GM23338 (cell line): Measurements from ENCODE around the gene MEGF11. TPM values are rescaled to one million over a fixed set of nuclear protein-coding genes. Genes with fewer than 3 reads are reported as not detected.

ENCODE experiments used
- ATAC-seq: fragments of 200-7000 bp; cut with Tn5 transposase; 3 replicates; pipeline ENCODE4 v1.9.1; 2020
- DNase-seq: peaks from one replicate; pipeline ENCODE4 v3.0.0-alpha.2; 2015; ENCODE audit warnings: low spot score
- H2AFZ ChIP-seq: fragments of 200-600 bp; sonication (generic); 2 replicates; pipeline ENCODE4 v1.8.0; 2016; ENCODE audit warnings: antibody characterized with exemption, mild to moderate bottlenecking, moderate library complexity
- H3F3A ChIP-seq: fragments of 200-600 bp; sonication (generic); replicated peaks from 2 replicates; pipeline ENCODE4 v1.8.0; 2017; ENCODE audit warnings: antibody characterized with exemption, mixed run types, low read depth
- H3K27ac ChIP-seq: fragments of 200-600 bp; sonication (generic); 2 replicates; pipeline ENCODE4 v1.6.1; 2016; ENCODE audit warnings: low read depth
- H3K27me3 ChIP-seq: fragments of 200-600 bp; sonication (generic); 2 replicates; pipeline ENCODE4 v1.8.0; 2016; ENCODE audit warnings: mild to moderate bottlenecking, mixed run types, moderate library complexity; ENCODE audit not compliant: insufficient read depth
- H3K36me3 ChIP-seq: fragments of 200-600 bp; sonication (generic); 2 replicates; pipeline ENCODE4 v1.8.0; 2016; ENCODE audit warnings: mild to moderate bottlenecking; ENCODE audit not compliant: insufficient read depth
- H3K4me1 ChIP-seq: fragments of 200-600 bp; sonication (generic); 2 replicates; pipeline ENCODE4 v1.8.0; 2016; ENCODE audit warnings: mild to moderate bottlenecking, moderate library complexity; ENCODE audit not compliant: insufficient read depth
- H3K4me2 ChIP-seq: fragments of 200-600 bp; sonication (generic); 2 replicates; pipeline ENCODE4 v1.7.1; 2017; ENCODE audit warnings: mixed run types
- H3K4me3 ChIP-seq: fragments of 200-600 bp; sonication (generic); 2 replicates; pipeline ENCODE4 v1.6.1; 2016; ENCODE audit warnings: mixed run types
- H3K79me2 ChIP-seq: fragments of 200-600 bp; sonication (generic); replicated peaks from 2 replicates; pipeline ENCODE4 v1.8.0; 2017; ENCODE audit warnings: mild to moderate bottlenecking; ENCODE audit not compliant: insufficient read depth
- H3K9me2 ChIP-seq: fragments of 200-600 bp; sonication (generic); 2 replicates; pipeline ENCODE4 v1.8.0; 2017; ENCODE audit not compliant: insufficient read depth
- H4K20me1 ChIP-seq: fragments of 200-600 bp; sonication (generic); replicated peaks from 2 replicates; pipeline ENCODE4 v1.8.0; 2017; ENCODE audit warnings: mild to moderate bottlenecking; ENCODE audit not compliant: insufficient read depth
- H3K27ac Mint-ChIP-seq: 2 replicates; pipeline ENCODE4 v1.8.0; 2020; ENCODE audit warnings: inconsistent platforms, mild to moderate bottlenecking, moderate library complexity, mixed read lengths
- H3K27me3 Mint-ChIP-seq: 3 replicates; pipeline ENCODE4 v1.8.0; 2022; ENCODE audit warnings: low read depth, mild to moderate bottlenecking, moderate library complexity, mixed read lengths, inconsistent platforms; ENCODE audit not compliant: insufficient read depth, poor library complexity
- H3K36me3 Mint-ChIP-seq: 3 replicates; pipeline ENCODE4 v1.8.0; 2021; ENCODE audit warnings: low read depth, mild to moderate bottlenecking, inconsistent platforms, moderate library complexity, mixed read lengths
- H3K4me1 Mint-ChIP-seq: 3 replicates; pipeline ENCODE4 v1.8.0; 2020; ENCODE audit warnings: mild to moderate bottlenecking, inconsistent platforms, mixed read lengths
- H3K4me3 Mint-ChIP-seq: 3 replicates; pipeline ENCODE4 v1.8.0; 2021; ENCODE audit warnings: moderate library complexity, mild to moderate bottlenecking, inconsistent platforms, mixed read lengths
- H3K9me3 Mint-ChIP-seq: 3 replicates; pipeline ENCODE4 v1.8.0; 2020; ENCODE audit warnings: moderate library complexity, mild to moderate bottlenecking, inconsistent platforms, mixed read lengths
- CREB1 ChIP-seq: fragments of 250-450 bp; sonication (Bioruptor Pico); IDR thresholded peaks from 2 replicates; pipeline ENCODE4 v1.5.0; 2020; ENCODE audit warnings: low read depth, mild to moderate bottlenecking, moderate library complexity
- ETS1 ChIP-seq: IDR thresholded peaks from 2 replicates; pipeline ENCODE4 v1.6.1; 2016; ENCODE audit warnings: antibody characterized with exemption
- EZH2 ChIP-seq: fragments of 200-600 bp; sonication (generic); IDR thresholded peaks from one replicate; pipeline ENCODE4 v1.8.0; 2017; ENCODE audit warnings: antibody characterized with exemption, mild to moderate bottlenecking, low read depth; ENCODE audit not compliant: unreplicated experiment
- EZH2phosphoT487 ChIP-seq: fragments of 200-600 bp; sonication (generic); IDR thresholded peaks from one replicate; pipeline ENCODE4 v1.8.1; 2018; ENCODE audit warnings: antibody characterized with exemption; ENCODE audit not compliant: unreplicated experiment
- JUNB ChIP-seq: IDR thresholded peaks from one replicate; pipeline ENCODE4 v1.6.1; 2016; ENCODE audit warnings: antibody characterized with exemption; ENCODE audit not compliant: unreplicated experiment
- NANOG ChIP-seq: IDR thresholded peaks from 2 replicates; pipeline ENCODE4 v1.6.1; 2016; ENCODE audit warnings: antibody characterized with exemption, borderline replicate concordance
- POLR2AphosphoS5 ChIP-seq: IDR thresholded peaks from 2 replicates; pipeline ENCODE4 v1.6.1; 2016; ENCODE audit warnings: antibody characterized with exemption, low read depth
- REST ChIP-seq: IDR thresholded peaks from one replicate; pipeline ENCODE4 v1.6.1; 2018; ENCODE audit warnings: antibody characterized with exemption; ENCODE audit not compliant: unreplicated experiment
- STAT1 ChIP-seq: IDR thresholded peaks from one replicate; pipeline ENCODE4 v1.6.1; 2016; ENCODE audit warnings: antibody characterized with exemption; ENCODE audit not compliant: unreplicated experiment
- ZNF114 ChIP-seq: fragments of 250-450 bp; sonication (Bioruptor Pico); IDR thresholded peaks from 2 replicates; pipeline ENCODE4 v1.5.0; 2020; ENCODE audit warnings: mild to moderate bottlenecking, moderate library complexity
- ZNF331 ChIP-seq: fragments of 250-450 bp; sonication (Bioruptor Pico); IDR thresholded peaks from 2 replicates; pipeline ENCODE4 v1.5.0; 2020; ENCODE audit warnings: low read depth, mild to moderate bottlenecking, moderate library complexity
- ZNF462 ChIP-seq: fragments of 250-450 bp; sonication (Bioruptor Pico); IDR thresholded peaks from 2 replicates; pipeline ENCODE4 v1.5.0; 2020; ENCODE audit warnings: mild to moderate bottlenecking, moderate library complexity
- polyA plus RNA-seq: library from polyadenylated mRNA; unstranded; fragments of >200 nt; fragmentation: Nextera tagmentation; extraction: Ambion mirVana; gene quantifications from 2 replicates; pipeline ENCODE4 v1.2.1, GENCODE V29; 2016
- total RNA-seq: library from RNA; depleted of rRNA; stranded (reverse); fragments of >200 nt; shearing (Covaris generic); gene quantifications from 2 replicates; pipeline ENCODE4 v1.2.3, GENCODE V29; 2014
- TF ChIP-seq, protein P1 (sequence below), 2 experiments: fragments of 200-600 bp in 1 of 2; sonication (generic) in 1 of 2; conservative IDR thresholded peaks; 2 replicates each; pipeline versions ENCODE4 v1.5.1 to v1.6.1; 2016 to 2017; ENCODE audit warnings: antibody characterized with exemption in 2 of 2, low read depth in 2 of 2, mild to moderate bottlenecking in 2 of 2, moderate library complexity in 1 of 2

Gene MEGF11
- total and polyA plus RNA-seq, 2 experiments from 2014 or later = 1.3 to 1.9 TPM

GRCh38 chr15:66025015-66025452 is 228.5 kb downstream of the MEGF11 start:
- DNase-seq (no peak), ATAC-seq (peak; percentile 19; the same call in 2 of the 3 replicates)
- no peak overlapping the region for H3K27ac ChIP-seq
- H2AFZ ChIP-seq = peak overlapping the region; percentile 33; the same call in 1 of the 2 replicates
- Mint-ChIP-seq H3K36me3 (no peaks in the 10 kb centered on the region), H3K27me3 (no peaks in the 10 kb centered on the region), H3K4me3 (peak overlapping the region; percentile 34; the same call in 1 of the 3 replicates), H3K4me1 (peaks cover 66% of the 10 kb centered on the region), H3K27ac (peak overlapping the region; percentile 47), H3K9me3 (no peaks in the 10 kb centered on the region)
- no peaks in the 10 kb centered on the region for H3K9me2 ChIP-seq
- H3K4me3 ChIP-seq = peak overlapping the region; percentile 25; the same call in 1 of the 2 replicates
- TF ChIP-seq NANOG = no peak
- no peak for TF ChIP-seq JUNB
- TF ChIP-seq ZNF462 (CRISPR knock-in tag) = no peak
- no peak for TF ChIP-seq ZNF331 (CRISPR knock-in tag)
- no peak for TF ChIP-seq POLR2AphosphoS5
- no peak for TF ChIP-seq ZNF114 (CRISPR knock-in tag)
- no peak for TF ChIP-seq EZH2
- no peak for TF ChIP-seq STAT1
- no peak for TF ChIP-seq CREB1 (CRISPR knock-in tag)
- no peak for TF ChIP-seq REST
- no peak for TF ChIP-seq EZH2phosphoT487
- no peak for TF ChIP-seq ETS1
- TF ChIP-seq, protein P1, sequence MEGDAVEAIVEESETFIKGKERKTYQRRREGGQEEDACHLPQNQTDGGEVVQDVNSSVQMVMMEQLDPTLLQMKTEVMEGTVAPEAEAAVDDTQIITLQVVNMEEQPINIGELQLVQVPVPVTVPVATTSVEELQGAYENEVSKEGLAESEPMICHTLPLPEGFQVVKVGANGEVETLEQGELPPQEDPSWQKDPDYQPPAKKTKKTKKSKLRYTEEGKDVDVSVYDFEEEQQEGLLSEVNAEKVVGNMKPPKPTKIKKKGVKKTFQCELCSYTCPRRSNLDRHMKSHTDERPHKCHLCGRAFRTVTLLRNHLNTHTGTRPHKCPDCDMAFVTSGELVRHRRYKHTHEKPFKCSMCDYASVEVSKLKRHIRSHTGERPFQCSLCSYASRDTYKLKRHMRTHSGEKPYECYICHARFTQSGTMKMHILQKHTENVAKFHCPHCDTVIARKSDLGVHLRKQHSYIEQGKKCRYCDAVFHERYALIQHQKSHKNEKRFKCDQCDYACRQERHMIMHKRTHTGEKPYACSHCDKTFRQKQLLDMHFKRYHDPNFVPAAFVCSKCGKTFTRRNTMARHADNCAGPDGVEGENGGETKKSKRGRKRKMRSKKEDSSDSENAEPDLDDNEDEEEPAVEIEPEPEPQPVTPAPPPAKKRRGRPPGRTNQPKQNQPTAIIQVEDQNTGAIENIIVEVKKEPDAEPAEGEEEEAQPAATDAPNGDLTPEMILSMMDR (conservative IDR thresholded peaks at IDR 0.05; ENCODE audit: low read depth in 2 of 2) = no peak
- H3K4me2 ChIP-seq = peak overlapping the region; percentile 61
- H3K36me3 ChIP-seq = no peaks in the 10 kb centered on the region
- H3K27me3 ChIP-seq = no peaks in the 10 kb centered on the region
- peaks cover 4% of the 10 kb centered on the region; the same call in 1 of the 2 replicates for H3F3A ChIP-seq
- no peaks in the 10 kb centered on the region for H3K79me2 ChIP-seq
- peaks cover 42% of the 10 kb centered on the region for H3K4me1 ChIP-seq
- no peaks in the 10 kb centered on the region for H4K20me1 ChIP-seq
